ENCODE data around the gene PKP1.
A peak's percentile ranks its signal among the peaks of the same experiment; 100 is the strongest.

The PKP1 gene

DNA sequence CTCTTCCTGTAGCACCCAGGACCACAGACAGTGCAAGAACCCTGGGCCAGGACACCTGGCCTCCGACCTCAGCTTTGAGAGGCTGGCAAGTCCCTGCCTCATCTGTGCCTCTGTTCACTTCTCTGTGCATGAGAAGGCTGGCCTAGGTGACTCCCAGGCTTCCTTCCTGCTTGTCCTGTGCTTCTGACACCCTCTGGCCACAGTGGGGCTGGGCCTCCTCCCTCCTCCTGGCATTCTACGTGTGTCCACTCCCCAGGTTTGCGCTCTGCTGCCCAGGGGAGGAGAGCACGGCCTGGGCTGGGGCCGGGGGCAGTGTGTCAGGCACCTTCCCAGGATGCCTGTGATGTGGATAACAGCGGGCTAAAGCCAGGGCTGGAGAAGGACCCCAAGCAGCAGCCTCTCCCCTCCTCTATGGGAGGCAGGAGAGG lies 30.3 kb upstream of the PKP1 start:
- no peak for DNase-seq
- H3K4me2 ChIP-seq (ENCODE audit: insufficient read depth, low read length), result no peak overlapping the region
- TF ChIP-seq EZH2 (IDR thresholded peaks at IDR 0.05; ENCODE audit: borderline replicate concordance, low read depth, low read length, severe bottlenecking), result no peak

DNA sequence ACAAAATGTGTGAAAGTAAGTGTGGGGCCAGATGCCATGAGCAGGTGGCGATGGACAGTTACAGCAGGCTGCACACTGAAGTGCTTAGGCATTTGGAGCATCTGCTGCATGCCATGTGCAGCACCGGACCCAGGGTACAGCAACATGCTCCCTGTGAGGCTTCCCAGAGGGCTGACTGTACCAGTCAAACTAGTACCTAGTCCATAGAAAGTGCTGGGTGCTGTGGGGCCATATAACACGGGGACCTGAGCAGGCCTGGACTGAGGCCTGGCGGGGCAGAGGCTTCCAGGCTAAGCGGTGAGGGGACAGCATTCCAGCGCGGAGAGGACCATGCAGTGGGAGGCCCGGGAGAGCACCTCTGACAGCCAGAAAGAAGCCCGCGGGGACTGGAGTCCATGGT lies 29.9 kb upstream of the PKP1 start:
- no peak overlapping the region for H3K4me3 ChIP-seq (ENCODE audit: low read depth in 1 of 2, low read length in 2 of 2)
- no peaks in the 10 kb centered on the region for H3K9me3 ChIP-seq (ENCODE audit: insufficient read depth, low read length, severe bottlenecking)
- H3K36me3 ChIP-seq (ENCODE audit: insufficient read depth, low read length), result no peaks in the 10 kb centered on the region
- no peak for ATAC-seq (ENCODE audit: insufficient read depth, low read depth)
- no peaks in the 10 kb centered on the region for H3K79me2 ChIP-seq (ENCODE audit: insufficient read depth, low read length)
- no peak overlapping the region for H3K9ac ChIP-seq (ENCODE audit: low read depth, low read length)
- no peak overlapping the region for H3K4me2 ChIP-seq (ENCODE audit: insufficient read depth, low read length)
- no peak for TF ChIP-seq EZH2 (IDR thresholded peaks at IDR 0.05; ENCODE audit: borderline replicate concordance, low read depth, low read length, severe bottlenecking)
- TF ChIP-seq, protein P1, sequence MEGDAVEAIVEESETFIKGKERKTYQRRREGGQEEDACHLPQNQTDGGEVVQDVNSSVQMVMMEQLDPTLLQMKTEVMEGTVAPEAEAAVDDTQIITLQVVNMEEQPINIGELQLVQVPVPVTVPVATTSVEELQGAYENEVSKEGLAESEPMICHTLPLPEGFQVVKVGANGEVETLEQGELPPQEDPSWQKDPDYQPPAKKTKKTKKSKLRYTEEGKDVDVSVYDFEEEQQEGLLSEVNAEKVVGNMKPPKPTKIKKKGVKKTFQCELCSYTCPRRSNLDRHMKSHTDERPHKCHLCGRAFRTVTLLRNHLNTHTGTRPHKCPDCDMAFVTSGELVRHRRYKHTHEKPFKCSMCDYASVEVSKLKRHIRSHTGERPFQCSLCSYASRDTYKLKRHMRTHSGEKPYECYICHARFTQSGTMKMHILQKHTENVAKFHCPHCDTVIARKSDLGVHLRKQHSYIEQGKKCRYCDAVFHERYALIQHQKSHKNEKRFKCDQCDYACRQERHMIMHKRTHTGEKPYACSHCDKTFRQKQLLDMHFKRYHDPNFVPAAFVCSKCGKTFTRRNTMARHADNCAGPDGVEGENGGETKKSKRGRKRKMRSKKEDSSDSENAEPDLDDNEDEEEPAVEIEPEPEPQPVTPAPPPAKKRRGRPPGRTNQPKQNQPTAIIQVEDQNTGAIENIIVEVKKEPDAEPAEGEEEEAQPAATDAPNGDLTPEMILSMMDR (IDR thresholded peaks at IDR 0.05; ENCODE audit: borderline replicate concordance, extremely low read depth, low read length, poor library complexity, severe bottlenecking), result no peak
- H3K4me1 ChIP-seq (ENCODE audit: insufficient read depth, low read length), result no peaks in the 10 kb centered on the region
- no peak for DNase-seq
- H3K27ac ChIP-seq (ENCODE audit: low read length), result no peak overlapping the region
- H3K27me3 ChIP-seq (ENCODE audit: insufficient read depth, low read length, poor library complexity), result no peaks in the 10 kb centered on the region
- H2AFZ ChIP-seq (ENCODE audit: low read depth, low read length), result no peak overlapping the region
- no peaks in the 10 kb centered on the region; the same call in 1 of the 2 replicates for H4K20me1 ChIP-seq (ENCODE audit: insufficient read depth, low read length)

More for the DNA sequence above, 30.3 kb upstream of the PKP1 start:
- H4K20me1 ChIP-seq (ENCODE audit: insufficient read depth, low read length), result no peaks in the 10 kb centered on the region; the same call in 1 of the 2 replicates
- no peak overlapping the region for H3K27ac ChIP-seq (ENCODE audit: low read length)
- H3K4me1 ChIP-seq (ENCODE audit: insufficient read depth, low read length), result no peaks in the 10 kb centered on the region
- no peaks in the 10 kb centered on the region for H3K79me2 ChIP-seq (ENCODE audit: insufficient read depth, low read length)
- H3K4me3 ChIP-seq (ENCODE audit: low read depth in 1 of 2, low read length in 2 of 2), result no peak overlapping the region
- H2AFZ ChIP-seq (ENCODE audit: low read depth, low read length), result no peak overlapping the region
- no peaks in the 10 kb centered on the region for H3K9me3 ChIP-seq (ENCODE audit: insufficient read depth, low read length, severe bottlenecking)
- no peaks in the 10 kb centered on the region for H3K27me3 ChIP-seq (ENCODE audit: insufficient read depth, low read length, poor library complexity)
- H3K9ac ChIP-seq (ENCODE audit: low read depth, low read length), result no peak overlapping the region
- no peak for ATAC-seq (ENCODE audit: insufficient read depth, low read depth)
- no peaks in the 10 kb centered on the region for H3K36me3 ChIP-seq (ENCODE audit: insufficient read depth, low read length)

DNA sequence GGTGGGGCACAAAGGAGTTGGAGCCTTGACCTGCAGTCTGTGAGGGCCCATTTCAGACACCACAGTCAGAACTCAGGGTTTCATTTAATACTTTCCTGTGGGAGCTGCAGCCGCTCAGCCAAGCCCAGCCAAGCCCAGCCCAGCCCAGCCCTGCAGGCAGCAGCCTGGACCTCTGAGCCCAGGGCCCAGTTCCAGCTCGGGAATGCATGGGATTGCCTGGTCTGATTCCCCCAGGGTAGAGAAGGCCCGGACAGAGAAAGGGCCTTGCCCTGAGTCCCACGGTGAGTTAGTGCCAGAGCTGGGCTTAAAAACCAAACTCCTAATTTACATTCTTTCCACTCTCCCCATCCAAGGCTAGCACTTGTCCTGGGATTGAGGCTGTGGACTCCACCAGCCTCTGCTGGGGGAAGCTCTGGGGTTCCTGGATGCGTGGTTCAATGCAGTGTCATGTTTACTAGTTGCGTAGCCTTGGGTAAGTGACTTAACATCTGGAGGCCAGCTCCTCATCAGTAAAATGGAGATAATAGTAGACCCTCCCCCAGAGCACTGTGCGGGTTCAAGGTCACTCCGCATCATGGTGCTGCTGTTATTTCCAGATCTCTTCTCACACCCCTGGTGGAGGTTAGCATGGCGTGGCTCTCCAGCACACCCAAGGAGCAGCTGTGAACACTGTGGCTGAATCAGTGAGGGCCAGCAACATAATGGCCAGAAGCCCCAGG lies 29.2 kb upstream of the PKP1 start:
- H4K20me1 ChIP-seq (ENCODE audit: insufficient read depth, low read length), result no peaks in the 10 kb centered on the region; the same call in 1 of the 2 replicates
- no peak overlapping the region for H3K9ac ChIP-seq (ENCODE audit: low read depth, low read length)
- TF ChIP-seq, protein P1 (IDR thresholded peaks at IDR 0.05; ENCODE audit: borderline replicate concordance, extremely low read depth, low read length, poor library complexity, severe bottlenecking), result no peak
- no peak for TF ChIP-seq EZH2 (IDR thresholded peaks at IDR 0.05; ENCODE audit: borderline replicate concordance, low read depth, low read length, severe bottlenecking)
- peak; percentile 47; the same call in 2 of the 3 replicates for ATAC-seq (ENCODE audit: insufficient read depth, low read depth)
- H3K36me3 ChIP-seq (ENCODE audit: insufficient read depth, low read length), result no peaks in the 10 kb centered on the region
- no peaks in the 10 kb centered on the region for H3K9me3 ChIP-seq (ENCODE audit: insufficient read depth, low read length, severe bottlenecking)
- H3K27me3 ChIP-seq (ENCODE audit: insufficient read depth, low read length, poor library complexity), result no peaks in the 10 kb centered on the region
- H3K27ac ChIP-seq (ENCODE audit: low read length), result no peak overlapping the region
- no peaks in the 10 kb centered on the region for H3K79me2 ChIP-seq (ENCODE audit: insufficient read depth, low read length)
- no peak overlapping the region for H3K4me2 ChIP-seq (ENCODE audit: insufficient read depth, low read length)
- H2AFZ ChIP-seq (ENCODE audit: low read depth, low read length), result no peak overlapping the region
- no peak for DNase-seq
- no peaks in the 10 kb centered on the region for H3K4me1 ChIP-seq (ENCODE audit: insufficient read depth, low read length)
- H3K4me3 ChIP-seq (ENCODE audit: low read depth in 1 of 2, low read length in 2 of 2), result no peak overlapping the region

DNA sequence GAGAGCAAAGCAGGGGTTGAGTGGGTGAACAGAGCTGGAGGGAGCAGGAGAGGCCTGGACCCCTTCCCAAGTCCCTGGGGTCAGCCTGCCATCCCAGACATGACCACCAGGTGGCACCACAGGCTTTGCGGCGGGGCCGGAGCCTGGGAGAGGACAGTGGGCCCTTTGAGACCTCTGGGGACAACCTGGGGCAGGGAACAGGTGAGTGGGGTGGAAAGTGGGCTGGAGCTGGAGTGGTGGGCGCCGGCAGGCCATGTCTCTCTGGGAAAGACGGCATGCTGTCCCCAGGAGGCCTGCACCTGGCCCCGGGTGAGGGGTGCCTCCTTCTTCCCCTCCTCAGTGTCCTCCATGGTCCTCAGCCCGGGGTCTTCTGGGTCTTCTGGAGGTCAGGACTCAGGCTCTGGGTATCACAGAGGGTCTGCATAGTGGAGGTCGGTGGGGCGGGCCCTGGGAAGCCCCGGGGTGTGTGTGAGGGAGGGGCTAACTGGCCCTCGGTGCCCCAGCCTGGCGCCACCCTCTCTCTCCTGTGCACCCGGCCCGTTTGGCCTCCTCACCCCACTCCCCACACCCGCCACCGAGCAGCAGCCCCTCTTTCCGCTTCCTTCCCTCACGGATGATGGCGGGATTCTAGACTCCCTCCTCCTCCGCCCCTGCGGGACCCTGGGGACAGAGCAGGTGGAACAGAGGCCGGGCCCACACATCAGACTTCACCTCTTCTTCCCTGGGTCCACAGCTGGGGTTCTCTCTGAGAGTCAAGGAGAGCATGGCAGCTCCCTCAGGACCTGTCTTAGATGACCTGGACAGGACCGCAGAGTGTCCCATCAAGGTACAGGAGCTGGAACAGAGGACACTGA lies 28.5 kb upstream of the PKP1 start:
- peak; percentile 88 for ATAC-seq (ENCODE audit: insufficient read depth, low read depth)
- no peaks in the 10 kb centered on the region for H3K27me3 ChIP-seq (ENCODE audit: insufficient read depth, low read length, poor library complexity)
- H2AFZ ChIP-seq (ENCODE audit: low read depth, low read length), result no peak overlapping the region
- no peaks in the 10 kb centered on the region for H3K36me3 ChIP-seq (ENCODE audit: insufficient read depth, low read length)
- no peak overlapping the region for H3K4me3 ChIP-seq (ENCODE audit: low read depth in 1 of 2, low read length in 2 of 2)
- H4K20me1 ChIP-seq (ENCODE audit: insufficient read depth, low read length), result no peaks in the 10 kb centered on the region; the same call in 1 of the 2 replicates
- H3K9ac ChIP-seq (ENCODE audit: low read depth, low read length), result no peak overlapping the region
- no peaks in the 10 kb centered on the region for H3K79me2 ChIP-seq (ENCODE audit: insufficient read depth, low read length)
- no peak overlapping the region for H3K4me2 ChIP-seq (ENCODE audit: insufficient read depth, low read length)
- peak; percentile 71 for DNase-seq
- no peaks in the 10 kb centered on the region for H3K9me3 ChIP-seq (ENCODE audit: insufficient read depth, low read length, severe bottlenecking)
- TF ChIP-seq EZH2 (IDR thresholded peaks at IDR 0.05; ENCODE audit: borderline replicate concordance, low read depth, low read length, severe bottlenecking), result no peak
- TF ChIP-seq, protein P1 (IDR thresholded peaks at IDR 0.05; ENCODE audit: borderline replicate concordance, extremely low read depth, low read length, poor library complexity, severe bottlenecking), result peak; percentile 99
- H3K27ac ChIP-seq (ENCODE audit: low read length), result no peak overlapping the region
- no peaks in the 10 kb centered on the region for H3K4me1 ChIP-seq (ENCODE audit: insufficient read depth, low read length)

All from DND-41 (cell line).